AG10803 (cell line): Measurements from ENCODE around the gene ERC1.

Experiments used
- DNase-seq: peaks from one replicate; pipeline ENCODE4 v3.0.0; 2010; ENCODE audit warnings: low read depth
- H3K4me3 ChIP-seq: 2 replicates; pipeline ENCODE4 v1.5.1; 2011; ENCODE audit warnings: mild to moderate bottlenecking, low read length, control low read depth
- TF ChIP-seq, protein P1 (sequence below): conservative IDR thresholded peaks from 2 replicates; pipeline ENCODE4 v1.5.1; 2011; ENCODE audit warnings: mild to moderate bottlenecking, low read length, control low read depth, inconsistent platforms

Gene ERC1

DNA sequence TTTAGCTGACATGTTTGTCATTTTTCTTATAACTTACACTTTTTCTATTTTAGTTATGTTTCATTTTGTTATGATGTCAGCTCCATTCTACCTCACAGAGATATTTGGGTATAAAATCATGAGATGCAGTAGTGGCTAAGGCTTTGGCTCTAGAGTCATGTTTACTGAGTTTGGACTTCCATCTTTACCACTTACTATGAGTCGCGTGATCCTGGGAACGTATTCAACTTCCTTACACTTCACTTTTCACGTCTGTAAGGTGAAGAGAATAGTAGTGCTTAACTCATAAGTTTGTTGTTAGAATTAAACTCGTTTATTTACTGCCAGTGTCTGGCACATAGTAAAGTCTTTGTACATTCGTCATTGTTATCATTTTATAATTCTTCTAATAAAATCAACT lies 126.3 kb downstream of the ERC1 start:
- H3K4me3 ChIP-seq: no peak overlapping the region
- DNase-seq: no peak
- TF ChIP-seq, protein P1, sequence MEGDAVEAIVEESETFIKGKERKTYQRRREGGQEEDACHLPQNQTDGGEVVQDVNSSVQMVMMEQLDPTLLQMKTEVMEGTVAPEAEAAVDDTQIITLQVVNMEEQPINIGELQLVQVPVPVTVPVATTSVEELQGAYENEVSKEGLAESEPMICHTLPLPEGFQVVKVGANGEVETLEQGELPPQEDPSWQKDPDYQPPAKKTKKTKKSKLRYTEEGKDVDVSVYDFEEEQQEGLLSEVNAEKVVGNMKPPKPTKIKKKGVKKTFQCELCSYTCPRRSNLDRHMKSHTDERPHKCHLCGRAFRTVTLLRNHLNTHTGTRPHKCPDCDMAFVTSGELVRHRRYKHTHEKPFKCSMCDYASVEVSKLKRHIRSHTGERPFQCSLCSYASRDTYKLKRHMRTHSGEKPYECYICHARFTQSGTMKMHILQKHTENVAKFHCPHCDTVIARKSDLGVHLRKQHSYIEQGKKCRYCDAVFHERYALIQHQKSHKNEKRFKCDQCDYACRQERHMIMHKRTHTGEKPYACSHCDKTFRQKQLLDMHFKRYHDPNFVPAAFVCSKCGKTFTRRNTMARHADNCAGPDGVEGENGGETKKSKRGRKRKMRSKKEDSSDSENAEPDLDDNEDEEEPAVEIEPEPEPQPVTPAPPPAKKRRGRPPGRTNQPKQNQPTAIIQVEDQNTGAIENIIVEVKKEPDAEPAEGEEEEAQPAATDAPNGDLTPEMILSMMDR: no peak

DNA sequence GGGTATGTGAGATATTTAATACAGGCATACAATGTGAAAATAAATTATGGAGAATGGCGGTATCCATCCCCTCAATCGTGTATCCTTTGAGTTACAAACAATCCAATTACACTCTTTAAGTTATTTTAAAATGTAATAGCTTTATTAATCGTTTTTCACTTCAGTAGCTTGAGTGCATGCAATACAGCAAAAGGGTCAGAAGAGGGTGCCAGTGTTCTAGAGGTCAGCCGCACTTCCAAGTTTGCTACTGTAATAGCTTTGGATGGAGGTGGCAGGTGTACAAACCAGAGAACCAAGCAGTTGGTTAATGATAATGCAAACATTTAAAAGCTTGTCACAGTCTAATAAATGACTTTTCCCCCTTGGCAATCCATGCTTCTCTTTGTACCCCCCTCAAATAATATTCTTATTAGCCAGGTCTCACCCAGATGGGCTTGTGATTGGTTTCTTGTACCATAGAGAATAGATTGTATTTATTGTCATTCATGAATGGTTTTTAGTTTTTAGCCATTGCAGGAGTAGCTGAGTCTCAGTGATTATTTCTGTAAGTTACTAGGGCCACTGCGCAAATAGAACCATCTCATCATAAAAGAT lies 127.0 kb downstream of the ERC1 start:
- H3K4me3 ChIP-seq: no peak overlapping the region
- TF ChIP-seq, protein P1: peak; percentile 96
- peak; percentile 74 for DNase-seq

DNA sequence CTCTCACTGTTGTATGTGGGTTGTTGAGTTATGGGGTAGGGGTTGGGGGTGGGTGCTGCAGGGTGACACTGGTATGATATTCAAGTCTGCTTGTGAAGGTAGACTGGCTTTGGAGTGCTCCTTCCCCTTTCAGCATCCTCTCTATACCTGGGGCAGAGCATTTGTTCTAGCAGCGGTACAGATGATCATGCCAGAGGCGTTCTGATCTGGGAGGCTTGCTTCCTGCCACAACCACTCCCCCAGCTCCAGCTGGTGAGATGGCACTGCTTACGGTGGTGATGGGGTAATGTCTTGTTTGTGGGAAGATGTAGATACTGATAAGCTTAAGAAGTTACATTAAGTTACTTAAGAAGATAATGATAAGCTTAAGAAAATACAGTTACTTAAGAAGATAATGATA lies 131.8 kb downstream of the ERC1 start:
- no peak overlapping the region for H3K4me3 ChIP-seq
- TF ChIP-seq, protein P1: no peak
- DNase-seq: no peak

DNA sequence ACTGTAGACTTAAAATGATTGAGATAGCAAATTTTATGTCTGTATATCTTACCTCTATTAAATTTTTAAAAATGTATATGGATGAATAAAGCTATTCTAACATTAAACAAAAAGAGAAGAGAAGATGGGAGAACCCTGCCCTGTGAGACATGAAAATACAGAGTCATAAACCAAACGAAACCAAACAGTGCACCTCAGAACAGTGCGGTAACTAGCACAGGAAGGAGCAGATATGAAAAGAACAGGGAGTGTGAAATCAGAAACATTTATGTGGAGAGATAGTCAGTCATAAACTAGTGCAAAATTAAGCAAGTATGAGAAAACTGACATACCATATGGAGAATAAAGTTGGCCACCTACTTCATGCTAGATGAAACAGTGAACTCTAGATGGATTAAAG lies 135.1 kb downstream of the ERC1 start:
- H3K4me3 ChIP-seq: no peak overlapping the region
- DNase-seq: no peak
- TF ChIP-seq, protein P1: no peak

DNA sequence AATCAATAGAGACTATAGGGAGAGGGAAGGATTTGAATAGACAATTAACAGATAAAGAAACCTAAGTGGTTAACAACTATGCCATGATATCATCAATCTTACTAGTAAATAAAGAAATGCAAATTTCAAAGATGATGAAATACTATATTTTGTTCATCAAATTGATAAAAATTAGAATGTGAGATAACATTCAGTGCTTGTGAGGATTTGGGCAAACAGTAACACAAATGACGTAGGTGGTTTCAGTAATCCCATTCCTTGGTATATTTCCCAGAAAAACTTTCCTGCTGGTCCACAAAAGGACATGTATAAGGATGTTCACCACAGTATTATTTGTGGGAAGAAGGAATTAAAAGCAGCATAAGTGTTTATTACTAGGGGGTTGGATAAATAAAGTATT lies 136.0 kb downstream of the ERC1 start:
- no peak for DNase-seq
- H3K4me3 ChIP-seq: no peak overlapping the region
- TF ChIP-seq, protein P1: no peak

DNA sequence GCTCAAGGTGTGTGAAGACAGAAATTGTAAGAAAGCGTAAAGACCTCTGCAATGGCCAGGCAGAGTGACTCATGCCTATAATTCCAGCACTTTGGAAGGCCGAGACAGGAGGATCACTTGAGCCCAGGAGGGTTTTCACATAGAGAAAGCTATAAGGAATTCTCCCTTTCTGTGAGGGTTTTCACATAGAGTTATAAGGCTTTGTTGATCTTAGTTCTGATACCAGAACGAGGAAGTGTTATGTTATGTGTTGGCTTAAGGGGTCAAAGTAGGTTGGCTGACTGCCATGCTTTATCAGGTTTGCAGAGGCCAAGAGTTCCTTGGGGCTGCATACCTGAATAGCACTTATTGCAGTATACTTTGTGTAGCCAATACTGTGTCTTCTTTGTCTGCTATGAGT lies 139.1 kb downstream of the ERC1 start:
- DNase-seq: no peak
- TF ChIP-seq, protein P1: no peak
- H3K4me3 ChIP-seq: no peak overlapping the region

DNA sequence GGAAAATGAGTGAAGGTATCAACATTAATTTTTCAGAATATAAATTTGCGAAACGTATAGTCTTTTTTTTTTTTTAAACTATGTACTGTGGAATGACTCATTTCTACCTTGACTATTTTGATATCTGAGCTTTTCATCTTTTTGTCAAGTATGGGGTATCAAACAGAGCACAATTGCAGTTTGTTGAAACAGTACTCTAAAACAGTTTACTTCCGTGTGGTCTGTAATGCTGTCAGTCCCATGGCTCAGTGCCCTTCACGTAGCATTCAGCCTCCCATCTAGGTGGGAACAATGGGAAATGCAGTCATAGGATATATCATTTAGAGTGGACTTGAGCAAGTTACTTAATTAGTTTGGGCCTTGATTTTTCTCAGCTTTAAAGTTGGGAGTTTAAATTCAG lies 139.5 kb downstream of the ERC1 start:
- TF ChIP-seq, protein P1: no peak
- no peak for DNase-seq
- no peak overlapping the region for H3K4me3 ChIP-seq
